H1 (cell line): ENCODE results near the gene OR52I1. TPM values are rescaled to one million over a fixed set of nuclear protein-coding genes. Genes with fewer than 3 reads are reported as not detected.

Source experiments
- CTCF ChIA-PET: fragments of 300-600 bp; sonication (Branson Sonifier 250); formaldehyde crosslinking; loops from one replicate; lab custom pipeline; 2021; ENCODE audit not compliant: partially characterized antibody; lab: Charles Lee
- POLR2A ChIA-PET: fragments of 300-600 bp; sonication (Branson Sonifier 250); formaldehyde crosslinking; loops from one replicate; lab custom pipeline; 2021; ENCODE audit warnings: inconsistent platforms; ENCODE audit not compliant: partially characterized antibody; lab: Charles Lee
- DNase-seq, 2 experiments: peaks; one replicate each; pipeline versions ENCODE4 v3.0.0 to v3.0.0-alpha.2; 2010 to 2022; ENCODE audit warnings: low spot score in 2 of 2, low read depth in 1 of 2, mixed read lengths in 1 of 2
- FAIRE-seq: peaks from 2 replicates; lab custom pipeline; 2011; peaks lifted over from hg19 to GRCh38; lab: Jason Lieb, UNC
- H2AFZ ChIP-seq: 2 replicates; pipeline ENCODE4 v1.8.1; 2012; ENCODE audit warnings: low read length, inconsistent platforms
- H2AK5ac ChIP-seq: 2 replicates; pipeline ENCODE4 v1.6.1; 2013; ENCODE audit warnings: low read depth, low read length
- H2BK120ac ChIP-seq: replicated peaks from 2 replicates; pipeline ENCODE3; 2013; ENCODE audit warnings: low read depth, low read length, inconsistent platforms
- H2BK12ac ChIP-seq: 2 replicates; pipeline ENCODE4 v1.6.1; 2013; ENCODE audit warnings: low read depth, low read length
- H2BK15ac ChIP-seq: 2 replicates; pipeline ENCODE4 v1.6.1; 2013; ENCODE audit warnings: low read length
- H2BK20ac ChIP-seq: 2 replicates; pipeline ENCODE4 v1.6.1; 2013; ENCODE audit warnings: low read length
- H2BK5ac ChIP-seq: 2 replicates; pipeline ENCODE4 v1.6.1; 2013; ENCODE audit warnings: low read depth, low read length
- H3K14ac ChIP-seq: 2 replicates; pipeline ENCODE4 v1.6.1; 2013; ENCODE audit warnings: inconsistent platforms; ENCODE audit not compliant: insufficient read length
- H3K18ac ChIP-seq: 2 replicates; pipeline ENCODE4 v1.6.1; 2013; ENCODE audit warnings: low read length; ENCODE audit errors: extremely low read depth
- H3K23ac ChIP-seq: 2 replicates; pipeline ENCODE4 v1.6.1; 2013; ENCODE audit warnings: inconsistent platforms; ENCODE audit not compliant: insufficient read length
- H3K23me2 ChIP-seq: 2 replicates; pipeline ENCODE4 v1.6.1; 2013; ENCODE audit warnings: low read depth, low read length
- H3K27ac ChIP-seq: 2 replicates; pipeline ENCODE4 v1.6.1; 2011; ENCODE audit warnings: low read depth, low read length, inconsistent platforms
- H3K27me3 ChIP-seq, 4 experiments: replicated peaks in 1 of 4; 1 replicate in 1 of 4; 2 replicates in 3 of 4; pipeline versions ENCODE4 v1.6.1 to v1.8.1; 2011 to 2013; ENCODE audit warnings: low read length in 3 of 4, mild to moderate bottlenecking in 3 of 4, inconsistent platforms in 2 of 4, mixed read lengths in 2 of 4, moderate library complexity in 1 of 4; ENCODE audit not compliant: control insufficient read depth in 3 of 4, insufficient read depth in 3 of 4; ENCODE audit errors: extremely low read depth in 1 of 4
- H3K36me3 ChIP-seq, 4 experiments: 2 replicates each; pipeline versions ENCODE4 v1.6.1 to v1.8.1; 2011 to 2013; ENCODE audit warnings: mild to moderate bottlenecking in 4 of 4, low read length in 3 of 4, moderate library complexity in 2 of 4, control low read depth in 1 of 4, inconsistent platforms in 1 of 4; ENCODE audit not compliant: insufficient read depth in 4 of 4, control insufficient read depth in 2 of 4
- H3K4ac ChIP-seq: replicated peaks from 2 replicates; pipeline ENCODE3; 2013; ENCODE audit warnings: low read length, low read depth, mixed read lengths, inconsistent platforms; ENCODE audit not compliant: insufficient read length
- H3K4me1 ChIP-seq, 4 experiments: replicated peaks in 1 of 4; 1 replicate in 1 of 4; 2 replicates in 3 of 4; pipeline versions ENCODE4 v1.6.1 to v1.8.1; 2011 to 2013; ENCODE audit warnings: low read length in 3 of 4, inconsistent platforms in 2 of 4, mixed read lengths in 1 of 4; ENCODE audit not compliant: insufficient read depth in 4 of 4, control insufficient read depth in 3 of 4
- H3K4me2 ChIP-seq, 2 experiments: 2 replicates each; pipeline versions ENCODE4 v1.6.1 to v1.8.1; 2011 to 2013; ENCODE audit warnings: low read depth in 2 of 2, low read length in 2 of 2, control low read depth in 1 of 2, inconsistent platforms in 1 of 2, mild to moderate bottlenecking in 1 of 2; ENCODE audit not compliant: insufficient read depth in 1 of 2
- H3K4me3 ChIP-seq, 4 experiments: fragments of 200-600, 300-600 bp in 1 of 4; sonication (generic), shearing (Covaris generic), sonication (Bioruptor Twin) in 1 of 4; 2 replicates each; pipeline versions ENCODE4 v1.5.1 to v1.8.1; 2011 to 2016; ENCODE audit warnings: low read length in 4 of 4, low read depth in 3 of 4, control low read depth in 2 of 4, inconsistent platforms in 2 of 4, mild to moderate bottlenecking in 2 of 4, mixed read lengths in 1 of 4, moderate library complexity in 1 of 4; ENCODE audit not compliant: insufficient read depth in 2 of 4; ENCODE audit errors: extremely low read depth in 1 of 4
- H3K56ac ChIP-seq: replicated peaks from 2 replicates; pipeline ENCODE3; 2013; ENCODE audit warnings: low read depth, mild to moderate bottlenecking, mixed read lengths, low read length, inconsistent platforms; ENCODE audit not compliant: insufficient read length
- H3K79me1 ChIP-seq: 2 replicates; pipeline ENCODE4 v1.6.1; 2013; ENCODE audit warnings: low read depth, low read length, control low read depth
- H3K79me2 ChIP-seq, 2 experiments: 2 replicates each; pipeline versions ENCODE4 v1.6.1 to v1.8.1; 2012 to 2013; ENCODE audit warnings: low read length in 2 of 2, mild to moderate bottlenecking in 2 of 2, inconsistent platforms in 1 of 2; ENCODE audit not compliant: insufficient read depth in 2 of 2, control insufficient read depth in 1 of 2
- H3K9ac ChIP-seq, 4 experiments: replicated peaks in 1 of 4; 1 replicate in 1 of 4; 2 replicates in 3 of 4; pipeline versions ENCODE4 v1.6.1 to v1.8.1; 2011 to 2013; ENCODE audit warnings: low read depth in 3 of 4, low read length in 3 of 4, control low read depth in 2 of 4, mild to moderate bottlenecking in 2 of 4, moderate library complexity in 2 of 4, inconsistent platforms in 1 of 4; ENCODE audit errors: extremely low read depth in 1 of 4
- H3K9me3 ChIP-seq, 2 experiments: 2 replicates each; pipeline versions ENCODE4 v1.6.1 to v1.8.1; 2012 to 2013; ENCODE audit warnings: mild to moderate bottlenecking in 2 of 2, moderate library complexity in 2 of 2, control low read depth in 1 of 2, inconsistent platforms in 1 of 2, low read depth in 1 of 2, low read length in 1 of 2, mixed read lengths in 1 of 2; ENCODE audit not compliant: insufficient read depth in 2 of 2
- H4K20me1 ChIP-seq, 2 experiments: replicated peaks in 1 of 2; 2 replicates each; pipeline versions ENCODE3 to v1.8.1; 2011 to 2013; ENCODE audit warnings: inconsistent platforms in 2 of 2, low read length in 2 of 2, mild to moderate bottlenecking in 1 of 2; ENCODE audit not compliant: insufficient read depth in 2 of 2, control insufficient read depth in 1 of 2
- H4K5ac ChIP-seq: 2 replicates; pipeline ENCODE4 v1.6.1; 2013; ENCODE audit warnings: low read length, low read depth, mixed read lengths, inconsistent platforms; ENCODE audit not compliant: insufficient read length
- H4K8ac ChIP-seq: 2 replicates; pipeline ENCODE4 v1.8.0; 2013; ENCODE audit warnings: mild to moderate bottlenecking, moderate library complexity, low read length, inconsistent platforms; ENCODE audit not compliant: insufficient read depth; ENCODE audit errors: extremely low read depth
- H4K91ac ChIP-seq: replicated peaks from 2 replicates; pipeline ENCODE3; 2013; ENCODE audit warnings: low read length, mixed read lengths, inconsistent platforms; ENCODE audit not compliant: insufficient read length
- KDM4A ChIP-seq: IDR thresholded peaks from one replicate; pipeline ENCODE4 v1.7.1; 2012; ENCODE audit warnings: low read depth, mild to moderate bottlenecking, moderate library complexity, low read length, inconsistent platforms; ENCODE audit not compliant: severe bottlenecking
- KDM5A ChIP-seq: fragments of 200-600 bp; IDR thresholded peaks from 2 replicates; pipeline ENCODE4 v1.7.1; 2012; ENCODE audit warnings: mild to moderate bottlenecking, low read length, inconsistent platforms, mixed read lengths
- NANOG ChIP-seq: IDR thresholded peaks from 2 replicates; pipeline ENCODE4 v1.6.1; 2011; ENCODE audit warnings: low read length, low read depth, mild to moderate bottlenecking, inconsistent platforms; ENCODE audit not compliant: insufficient read depth, poor library complexity, severe bottlenecking
- RBBP5 ChIP-seq: IDR thresholded peaks from 2 replicates; pipeline ENCODE4 v1.7.1; 2012; ENCODE audit warnings: low read depth, mild to moderate bottlenecking, inconsistent platforms, low read length, moderate library complexity, borderline replicate concordance
- RFX5 ChIP-seq: IDR thresholded peaks from 2 replicates; pipeline ENCODE4 v1.6.1; 2011; ENCODE audit warnings: low read depth, low read length, improper control_type of control experiment, borderline replicate concordance
- SIN3A ChIP-seq, 2 experiments: IDR thresholded peaks in 1 of 2; conservative IDR thresholded peaks in 1 of 2; 2 replicates each; pipeline ENCODE4 v1.6.1; 2011 to 2012; ENCODE audit warnings: low read length in 2 of 2, improper control_type of control experiment in 1 of 2, low read depth in 1 of 2, mild to moderate bottlenecking in 1 of 2
- TEAD4 ChIP-seq: IDR thresholded peaks from 2 replicates; pipeline ENCODE4 v1.6.1; 2012; ENCODE audit warnings: low read depth, low read length, inconsistent platforms, mixed read lengths
- WGBS, 2 experiments: shearing (Covaris generic) in 1 of 2; methylation state at CpG; one replicate each; pipeline versions ENCODE4 v1.1.6 to v1.1.7; 2013 to 2015; ENCODE audit warnings: low lambda C conversion rate in 2 of 2, mixed read lengths in 2 of 2, inconsistent platforms in 1 of 2, low coverage in 1 of 2, missing lambda C conversion rate in 1 of 2; ENCODE audit not compliant: insufficient replicate concordance in 2 of 2, insufficient coverage in 1 of 2, insufficient read length in 1 of 2; ENCODE audit errors: extremely low coverage in 1 of 2, missing lambda C conversion rate in 1 of 2; 5-methylcytosine and 5-hydroxymethylcytosine counted together
- polyA plus RNA-seq, 7 experiments: library from polyadenylated mRNA; depleted of rRNA in 3 of 7; stranded (reverse) in 5 of 7; unstranded in 2 of 7; fragments of >200 nt in 5 of 7; fragments of 200-250 nt in 2 of 7; gene quantifications; 1 replicate in 5 of 7; 2 replicates in 1 of 7; 4 replicates in 1 of 7; pipeline versions ENCODE4 v1.2.1 to v1.2.3, GENCODE V29; 2011 to 2013; ENCODE audit warnings: missing spikeins in 2 of 7, mixed read lengths in 2 of 7
- total RNA-seq: library from RNA; stranded (reverse); fragmentation: NEBNext Ultra II Directional; extraction: Animal tissue kit (Norgen Biotek cat#: 25700); gene quantifications from 2 replicates; pipeline ENCODE4 v1.2.1, GENCODE V29; 2021

Gene OR52I1
- total and polyA plus RNA-seq, 2 of the 8 experiments (the other 6 are each of a cell fraction or from before 2014, with no cell fraction given): not detected

DNA sequence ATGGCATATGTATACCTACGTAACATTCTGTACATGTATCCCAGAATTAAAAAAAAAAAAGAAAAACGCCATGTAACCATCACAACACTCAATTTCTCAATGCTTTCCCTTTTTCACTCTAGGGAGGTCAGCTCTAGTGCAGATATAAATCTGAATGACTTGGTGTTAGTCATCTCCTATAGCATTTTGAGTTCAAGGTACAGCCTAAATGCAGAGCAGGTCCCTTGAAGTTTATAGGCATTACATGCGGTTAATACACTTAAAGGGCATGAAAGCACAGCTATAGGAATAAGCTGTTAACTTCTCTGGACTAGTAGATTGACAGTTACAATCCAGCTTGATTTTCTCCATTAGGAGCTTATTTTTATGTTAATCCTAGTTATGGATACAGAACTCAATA lies 28.5 kb upstream of the OR52I1 start:
- Histone ChIP-seq H2BK12ac (no peak overlapping the region), H3K4me2 (no peak overlapping the region), H4K8ac (no peak overlapping the region), H2AFZ (no peak overlapping the region), H3K79me1 (no peaks in the 10 kb centered on the region), H2BK120ac (no peak overlapping the region), H3K18ac (no peak overlapping the region), H3K56ac (no peak overlapping the region), H3K27me3 (no peaks in the 10 kb centered on the region), H3K27ac (no peak overlapping the region), H2BK15ac (no peak overlapping the region), H2AK5ac (no peak overlapping the region), H3K23ac (no peak overlapping the region), H3K79me2 (no peaks in the 10 kb centered on the region), H3K36me3 (no peaks in the 10 kb centered on the region), H3K9me3 (peaks cover 0 to 5% of the 10 kb centered on the region in 2 experiments; a peak in 1 of 4 replicates), H3K4me1 (no peaks in the 10 kb centered on the region), H3K9ac (no peak overlapping the region), H2BK20ac (no peak overlapping the region), H4K5ac (no peak overlapping the region), H2BK5ac (no peak overlapping the region), H3K14ac (no peak overlapping the region), H4K91ac (no peak overlapping the region), H3K4me3 (no peak overlapping the region), H3K23me2 (no peaks in the 10 kb centered on the region), H3K4ac (no peak overlapping the region), H4K20me1 (no peaks in the 10 kb centered on the region)
- FAIRE-seq: no peak
- 94% methylated on average over 3 of the region's 3 CpGs; no CpG with 5 or more reads in 1 of the 2 experiments for WGBS, 2 experiments
- TF ChIP-seq NANOG (no peak), SIN3A (conservative IDR thresholded peaks at IDR 0.05 in 1 of 2, IDR thresholded peaks at IDR 0.05 in 1 of 2; ENCODE audit: low read depth in 1 of 2, low read length in 2 of 2) (no peak), RFX5 (no peak), RBBP5 (no peak), KDM4A (no peak), KDM5A (no peak), TEAD4 (no peak)
- CTCF ChIA-PET: interaction anchor here (0.6 to 2.8 kb wide), 4 partner anchors 13 to 379 kb away, joined by 3 to 11 read pairs (median 4); partner anchors contain the start of genes OR51D1 and OR52M1
- no peak for DNase-seq
- POLR2A ChIA-PET: no interaction called here
